GM04504 (cell line): Measurements from ENCODE around the gene ATL3.
"Not testable (repeated sequence)": the region's sequence is repeated elsewhere in the genome, so short reads cannot be mapped to it uniquely, and the experiment has no call there.

ENCODE experiments used
- DNase-seq: peaks from one replicate; pipeline ENCODE4 v3.0.0-alpha.2; 2012; ENCODE audit warnings: low read depth

ATL3 gene, protein sequence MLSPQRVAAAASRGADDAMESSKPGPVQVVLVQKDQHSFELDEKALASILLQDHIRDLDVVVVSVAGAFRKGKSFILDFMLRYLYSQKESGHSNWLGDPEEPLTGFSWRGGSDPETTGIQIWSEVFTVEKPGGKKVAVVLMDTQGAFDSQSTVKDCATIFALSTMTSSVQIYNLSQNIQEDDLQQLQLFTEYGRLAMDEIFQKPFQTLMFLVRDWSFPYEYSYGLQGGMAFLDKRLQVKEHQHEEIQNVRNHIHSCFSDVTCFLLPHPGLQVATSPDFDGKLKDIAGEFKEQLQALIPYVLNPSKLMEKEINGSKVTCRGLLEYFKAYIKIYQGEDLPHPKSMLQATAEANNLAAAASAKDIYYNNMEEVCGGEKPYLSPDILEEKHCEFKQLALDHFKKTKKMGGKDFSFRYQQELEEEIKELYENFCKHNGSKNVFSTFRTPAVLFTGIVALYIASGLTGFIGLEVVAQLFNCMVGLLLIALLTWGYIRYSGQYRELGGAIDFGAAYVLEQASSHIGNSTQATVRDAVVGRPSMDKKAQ

DNA sequence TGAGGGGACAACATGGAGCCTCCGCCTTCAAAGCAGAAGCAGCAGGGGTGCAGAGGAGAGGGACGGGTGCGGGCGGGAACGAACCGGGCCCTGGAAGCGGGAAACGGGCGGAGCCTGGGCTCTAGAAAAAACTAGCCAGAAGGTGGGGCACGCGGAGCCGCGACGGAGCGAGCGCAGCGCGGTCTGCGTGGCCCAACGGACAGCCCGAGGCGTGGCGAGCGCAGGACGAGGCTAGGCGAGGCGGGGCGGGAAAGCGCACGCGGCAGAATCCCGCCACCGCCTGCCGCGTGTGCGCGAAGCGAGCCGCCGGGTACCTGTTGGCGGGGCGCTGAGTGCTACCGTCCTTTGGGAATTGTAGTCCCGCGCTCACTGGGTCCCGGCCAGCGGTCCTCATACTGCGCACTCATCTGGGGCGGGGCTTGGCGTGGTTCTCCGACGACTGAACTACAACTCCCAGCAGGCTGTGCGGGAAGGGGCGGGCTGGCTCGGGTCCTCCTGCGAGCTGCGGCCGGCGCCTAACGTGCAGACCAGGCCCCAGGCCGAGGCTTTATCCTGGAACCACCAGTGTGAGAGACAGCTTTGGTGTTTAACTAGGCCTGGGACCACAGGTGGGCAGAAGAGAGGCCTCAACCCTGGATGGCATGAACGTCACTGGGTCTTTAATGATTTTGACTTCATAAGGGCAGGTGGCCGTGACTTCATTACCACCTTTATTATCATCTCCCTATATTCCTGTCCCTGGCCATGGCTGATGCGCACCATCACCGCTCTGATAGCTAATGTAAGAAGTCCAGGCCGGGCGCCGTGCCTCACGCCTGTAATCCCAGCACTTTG lies at the start of gene ATL3:
ATL3 (minus strand) TSS at position 55 of the 834 bp plus-strand sequence; CDS start at position 14, 41 bp downstream.
- peak; percentile 86 for DNase-seq

DNA sequence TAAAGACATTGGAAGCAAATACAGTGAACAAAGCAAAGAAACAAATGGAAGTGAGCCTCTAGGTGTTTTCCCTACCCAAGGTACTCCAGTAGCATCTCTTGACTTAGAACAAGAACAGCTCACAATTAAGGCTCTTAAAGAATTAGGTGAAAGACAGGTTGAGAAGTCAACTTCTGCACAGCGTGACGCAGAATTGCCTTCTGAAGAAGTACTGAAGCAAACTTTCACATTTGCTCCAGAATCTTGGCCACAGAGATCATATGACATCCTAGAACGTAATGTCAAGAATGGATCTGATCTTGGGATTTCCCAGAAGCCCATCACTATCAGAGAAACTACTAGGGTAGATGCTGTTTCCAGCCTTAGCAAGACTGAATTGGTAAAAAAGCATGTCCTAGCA lies 49.4 kb upstream of the ATL3 start:
- no peak for DNase-seq

- DNase-seq: no peak
Measured at GRCh38 chr11:63719987-63720386, 48.8 kb upstream of the ATL3 start.

GRCh38 chr11:63719001-63719400 lies 47.8 kb upstream of the ATL3 start:
- DNase-seq: no peak

- DNase-seq: no peak
Measured at GRCh38 chr11:63716046-63716445, 44.9 kb upstream of the ATL3 start.

DNA sequence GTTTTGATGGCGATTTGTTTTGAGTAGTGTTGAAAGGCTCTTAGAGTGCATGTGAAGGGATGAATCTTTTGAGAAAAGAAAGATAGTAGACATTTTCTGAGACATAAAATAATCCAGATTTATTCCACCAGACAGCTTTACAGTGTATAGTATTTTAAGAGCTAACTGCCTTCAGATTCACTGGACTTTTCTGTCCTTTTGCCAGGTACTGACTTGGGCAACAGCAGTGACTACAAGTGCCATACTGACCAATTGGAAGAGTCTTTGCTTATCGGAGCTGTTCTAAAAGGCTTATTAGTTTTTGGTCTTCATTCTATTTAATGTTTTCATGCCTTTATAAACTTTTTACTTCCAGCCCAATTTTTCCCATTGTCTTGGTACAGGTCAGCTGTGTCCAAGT lies 42.6 kb upstream of the ATL3 start:
- no peak for DNase-seq

GRCh38 chr11:63711838-63712237 lies 40.7 kb upstream of the ATL3 start:
- DNase-seq: no peak

DNA sequence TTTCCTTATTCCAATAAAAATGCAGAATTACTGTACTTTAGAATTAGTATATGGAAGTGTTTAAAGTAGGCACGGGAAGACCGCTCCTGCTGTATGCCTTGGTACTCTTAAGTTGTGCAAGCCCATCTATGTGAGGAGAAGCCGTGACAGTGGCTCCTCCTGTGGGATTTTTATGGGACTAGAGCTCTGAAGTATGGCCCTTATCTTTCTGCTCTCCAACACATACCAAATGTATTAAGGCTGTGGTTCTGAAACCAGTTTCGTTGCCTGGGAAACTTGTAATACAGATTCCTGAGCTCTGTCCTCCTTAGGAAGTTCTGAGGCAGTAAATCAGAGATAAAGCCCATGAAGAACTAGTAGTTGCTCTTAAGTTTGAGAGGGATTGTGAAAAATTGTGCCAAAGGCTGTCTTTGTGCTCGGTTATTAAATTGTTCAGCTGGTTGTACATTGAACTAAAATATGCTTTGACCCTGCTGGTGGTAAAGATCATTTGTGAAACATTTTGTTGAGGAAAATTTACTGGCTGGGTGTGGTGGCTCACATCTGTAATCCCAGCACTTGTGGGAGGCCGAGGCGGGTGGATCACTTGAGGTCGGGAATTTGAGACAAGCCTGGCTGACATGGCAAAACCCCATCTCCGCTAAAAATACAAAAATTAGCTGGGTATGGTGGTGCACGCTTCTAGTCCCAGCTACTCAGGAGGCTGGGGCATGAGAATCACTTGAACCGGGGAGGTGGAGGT lies 39.5 kb upstream of the ATL3 start:
- DNase-seq: peak; percentile 73

- DNase-seq: no peak
Measured at GRCh38 chr11:63709336-63709884, 38.2 kb upstream of the ATL3 start.

GRCh38 chr11:63708764-63709163 lies 37.6 kb upstream of the ATL3 start:
- DNase-seq: no peak

DNA sequence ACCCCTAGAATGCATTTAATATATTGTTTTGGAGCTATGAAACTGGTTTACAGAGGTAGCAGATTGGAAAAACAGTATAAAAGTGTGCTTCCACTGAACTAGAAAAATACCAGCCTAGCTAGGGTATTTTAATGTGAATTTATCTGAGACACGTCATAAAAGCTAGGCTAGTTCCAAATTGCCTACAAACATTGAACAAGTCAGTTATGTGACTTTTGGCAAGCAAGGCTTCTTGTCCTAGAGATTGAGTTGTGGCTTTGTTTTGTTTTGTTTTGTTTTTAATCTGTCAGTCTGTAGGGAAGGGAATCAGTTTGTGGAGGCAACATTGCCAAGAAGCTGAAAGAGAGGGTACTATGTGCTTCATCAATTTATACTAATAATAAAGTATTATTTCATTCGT lies 34.4 kb upstream of the ATL3 start:
- DNase-seq: no peak

GRCh38 chr11:63699896-63700295 lies 28.7 kb upstream of the ATL3 start:
- DNase-seq: no peak

DNA sequence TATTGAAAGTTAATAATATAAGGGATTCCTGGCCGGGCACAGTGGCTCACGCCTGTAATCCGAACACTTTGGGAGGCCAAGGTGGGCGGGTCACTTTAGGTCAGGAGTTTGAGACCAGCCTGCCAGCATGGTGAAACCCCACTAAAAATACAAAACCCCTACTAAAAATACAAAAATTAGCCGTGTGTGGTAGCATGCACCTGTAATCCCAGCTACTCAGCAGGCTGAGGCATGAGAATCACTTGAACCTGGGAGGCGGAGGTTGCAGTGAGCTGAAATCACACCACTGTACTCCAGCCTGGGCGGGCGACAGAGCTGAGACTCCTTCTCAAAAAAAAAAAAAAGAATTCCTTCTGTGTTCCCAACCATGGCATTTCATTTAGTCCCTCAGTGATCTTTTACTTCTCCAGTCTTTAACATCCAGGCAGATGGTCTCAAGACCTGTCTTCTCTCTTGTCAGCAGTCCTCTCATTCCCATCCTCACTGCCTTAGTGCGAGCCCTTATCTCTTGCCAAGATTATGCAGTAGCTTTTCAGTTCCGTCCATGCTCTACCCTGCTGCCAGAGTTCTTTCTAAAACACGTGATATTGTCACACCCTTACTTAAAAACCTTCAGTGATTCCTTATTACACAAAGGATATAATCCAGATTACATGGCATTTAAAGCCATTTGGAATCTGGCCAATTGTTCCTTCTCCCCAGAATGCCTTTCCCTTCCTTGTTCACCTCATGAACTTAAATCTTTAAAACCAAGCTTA lies 28.0 kb upstream of the ATL3 start:
- DNase-seq: no peak

- DNase-seq: no peak
Measured at GRCh38 chr11:63694596-63694995, 23.4 kb upstream of the ATL3 start.

DNA sequence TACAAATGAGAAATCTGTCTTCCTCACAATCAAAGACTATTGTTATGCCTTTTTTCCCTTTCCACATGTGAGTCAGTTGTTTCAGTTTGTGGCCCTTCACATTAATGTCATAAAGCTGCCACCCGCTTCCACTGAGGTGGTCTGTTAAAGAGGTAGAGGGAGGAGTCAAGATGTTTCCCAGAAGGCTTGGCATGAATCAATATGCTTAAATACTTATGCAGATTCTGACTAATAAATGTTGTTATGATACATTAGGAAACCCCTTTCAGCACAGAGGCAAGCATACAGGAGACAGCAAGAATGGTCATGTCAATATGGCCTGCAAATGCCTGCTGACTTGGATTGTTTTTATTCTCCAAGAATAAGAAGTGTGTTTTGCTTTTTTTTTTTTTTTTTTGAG lies 16.7 kb upstream of the ATL3 start:
- DNase-seq: no peak

GRCh38 chr11:63686926-63687325 lies 15.8 kb upstream of the ATL3 start:
- no peak for DNase-seq

GRCh38 chr11:63685158-63685721 lies 14.1 kb upstream of the ATL3 start:
- DNase-seq: not testable (repeated sequence)

- DNase-seq: no peak
Measured at GRCh38 chr11:63683133-63683991, 12.2 kb upstream of the ATL3 start.

DNA sequence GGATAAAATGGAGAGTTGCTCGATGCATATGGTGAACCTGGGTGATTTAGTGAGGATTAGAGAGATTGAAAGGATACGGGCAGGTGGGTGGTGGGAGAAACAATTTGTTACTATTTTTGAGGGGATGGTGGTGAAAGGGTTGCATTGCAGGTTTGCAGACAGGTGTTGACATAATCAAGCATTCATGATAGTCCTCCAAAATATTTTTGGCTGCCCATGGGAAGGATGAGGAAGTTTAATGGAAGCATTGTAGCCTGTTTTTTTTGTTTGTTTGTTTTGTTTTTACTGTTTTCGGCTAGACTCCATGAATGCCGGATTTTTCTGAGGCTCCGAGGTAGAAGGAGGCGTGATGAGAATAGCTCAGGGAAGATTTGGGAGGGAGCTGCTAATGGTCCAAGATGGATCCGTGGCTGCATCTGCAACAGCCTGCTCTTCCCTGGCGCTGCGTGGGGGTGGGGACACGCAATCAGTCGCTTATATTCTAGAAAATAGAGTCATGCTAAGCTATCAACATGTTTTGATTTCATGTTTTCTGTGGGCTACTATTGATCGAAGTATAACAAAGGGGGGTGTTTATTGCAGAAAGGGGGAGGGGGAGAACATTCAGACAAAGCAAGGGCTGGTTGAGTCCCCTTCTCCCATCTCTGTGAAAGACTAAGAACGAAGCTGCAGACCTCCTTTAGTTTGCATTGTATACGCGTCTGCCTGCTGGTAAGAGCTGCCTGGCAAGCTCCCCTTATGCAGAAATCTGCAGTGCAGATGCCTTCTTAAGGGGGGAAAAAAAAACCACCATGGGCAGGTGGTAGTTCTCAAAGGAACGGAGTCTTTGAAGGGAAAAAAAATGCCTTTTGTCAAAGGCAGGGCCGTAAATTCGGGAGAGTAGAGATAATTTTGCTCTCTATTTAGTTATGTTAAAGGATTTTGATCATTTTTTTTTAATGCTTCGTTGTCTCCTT lies 11.2 kb upstream of the ATL3 start:
- no peak for DNase-seq
